Calu3 (cell line): ENCODE results near the gene SDC1. TPM values are rescaled to one million over a fixed set of nuclear protein-coding genes. Genes with fewer than 3 reads are reported as not detected.

Experiments
- BruUV-seq: library from RNA; stranded (reverse); fragments of 400-500 nt; replicated peaks from 2 replicates; lab custom pipeline; 2021; lab: Mats Ljungman, UMichigan
- CTCF ChIA-PET: fragments of 300-600 bp; sonication (Branson Sonifier 250); formaldehyde crosslinking; loops from one replicate; lab custom pipeline; 2022; ENCODE audit warnings: antibody characterized with exemption; lab: Charles Lee
- DNase-seq: peaks from one replicate; pipeline ENCODE4 v3.0.0; 2022
- H3K27ac Mint-ChIP-seq: one replicate; pipeline ENCODE4 v1.8.0; 2022; ENCODE audit warnings: mixed read lengths; ENCODE audit not compliant: unreplicated experiment
- H3K27me3 Mint-ChIP-seq: one replicate; pipeline ENCODE4 v1.8.0; 2022; ENCODE audit warnings: mixed read lengths; ENCODE audit not compliant: unreplicated experiment
- H3K36me3 Mint-ChIP-seq: one replicate; pipeline ENCODE4 v1.8.0; 2022; ENCODE audit warnings: mild to moderate bottlenecking, moderate library complexity, mixed read lengths; ENCODE audit not compliant: insufficient read depth, unreplicated experiment
- H3K4me1 Mint-ChIP-seq: one replicate; pipeline ENCODE4 v1.8.0; 2022; ENCODE audit warnings: mild to moderate bottlenecking, low read depth, mixed read lengths; ENCODE audit not compliant: unreplicated experiment
- H3K4me3 Mint-ChIP-seq: one replicate; pipeline ENCODE4 v1.8.0; 2022; ENCODE audit warnings: mild to moderate bottlenecking, low read depth, moderate library complexity, mixed read lengths; ENCODE audit not compliant: unreplicated experiment
- H3K9me3 Mint-ChIP-seq: one replicate; pipeline ENCODE4 v1.8.0; 2022; ENCODE audit warnings: low read depth, mixed read lengths; ENCODE audit not compliant: unreplicated experiment
- CTCF ChIP-seq: fragments of 200-600 bp; IDR thresholded peaks from one replicate; pipeline ENCODE4 v1.8.0; 2022; ENCODE audit warnings: antibody characterized with exemption; ENCODE audit not compliant: unreplicated experiment
- intact Hi-C: fragments of 100-400 bp; cut with micrococcal nuclease; formaldehyde crosslinking; loops from one replicate; pipeline ENCODE4 v1.10.0; 2022; ENCODE audit not compliant: unreplicated experiment
- total RNA-seq: library from RNA; stranded (reverse); gene quantifications from 2 replicates; pipeline ENCODE4 v1.2.3, GENCODE V29; 2022

The SDC1 gene
- total RNA-seq, 1 experiment from 2014 or later: 118 TPM

DNA sequence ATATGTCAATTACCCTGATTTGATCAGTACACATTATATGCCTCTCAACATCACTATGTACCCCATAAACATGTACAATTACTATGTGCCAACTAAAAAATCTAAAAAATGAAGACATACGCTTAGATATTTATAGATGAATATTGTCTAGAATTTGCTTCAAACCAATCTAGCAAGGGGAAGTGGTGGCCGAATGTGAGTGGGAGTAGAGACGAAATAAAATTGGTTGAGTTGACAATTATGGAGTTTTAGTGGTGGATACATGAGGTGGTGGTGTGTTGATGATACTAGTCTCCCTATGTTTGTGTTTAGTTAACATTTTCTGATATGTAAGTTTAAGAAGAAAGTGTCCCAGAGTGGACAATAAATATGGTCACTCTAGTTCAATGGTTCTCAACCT is 49.0 kb downstream of the SDC1 start:
- no peak overlapping the region for H3K27ac Mint-ChIP-seq
- intact Hi-C loops: no loop called here
- H3K36me3 Mint-ChIP-seq: no peaks in the 10 kb centered on the region
- no peaks in the 10 kb centered on the region for H3K9me3 Mint-ChIP-seq
- CTCF ChIA-PET: no interaction called here
- H3K4me1 Mint-ChIP-seq: peaks cover 14% of the 10 kb centered on the region
- BruUV-seq: no TSS peak
- H3K4me3 Mint-ChIP-seq: no peak overlapping the region
- no peak for DNase-seq
- H3K27me3 Mint-ChIP-seq: no peaks in the 10 kb centered on the region
- no peak for TF ChIP-seq CTCF

GRCh38 chr2:20175267-20175666 is 49.7 kb downstream of the SDC1 start:
- CTCF ChIA-PET: no interaction called here

DNA sequence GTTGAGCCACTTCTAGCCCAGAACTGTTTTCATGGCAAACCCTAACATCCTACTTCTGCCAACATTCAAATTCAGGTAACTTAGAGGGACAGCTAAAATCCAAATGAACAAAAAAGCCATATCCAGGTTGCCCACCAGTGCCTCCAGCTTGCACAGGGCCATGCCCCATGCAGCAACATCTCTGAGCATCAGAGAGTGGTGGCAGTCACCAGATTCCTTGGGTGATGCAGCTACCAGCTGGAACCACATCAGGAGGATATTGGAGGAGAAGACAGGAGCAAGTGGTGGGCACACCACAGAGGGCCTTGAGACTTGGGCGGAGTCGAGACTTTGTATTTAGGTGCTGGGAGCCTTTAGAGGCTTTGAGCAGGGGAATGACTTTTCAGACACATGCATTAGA is 50.5 kb downstream of the SDC1 start:
- intact Hi-C loops: no loop called here
- no peak for DNase-seq
- CTCF ChIA-PET: no interaction called here

More at GRCh38 chr2:20175267-20175666, 49.7 kb downstream of the SDC1 start:
- H3K9me3 Mint-ChIP-seq: no peaks in the 10 kb centered on the region
- TF ChIP-seq CTCF: no peak
- DNase-seq: no peak
- H3K4me1 Mint-ChIP-seq: peaks cover 14% of the 10 kb centered on the region
- H3K4me3 Mint-ChIP-seq: no peak overlapping the region
- no TSS peak for BruUV-seq
- H3K27ac Mint-ChIP-seq: no peak overlapping the region
- H3K36me3 Mint-ChIP-seq: no peaks in the 10 kb centered on the region
- intact Hi-C loops: no loop called here
- H3K27me3 Mint-ChIP-seq: no peaks in the 10 kb centered on the region

DNA sequence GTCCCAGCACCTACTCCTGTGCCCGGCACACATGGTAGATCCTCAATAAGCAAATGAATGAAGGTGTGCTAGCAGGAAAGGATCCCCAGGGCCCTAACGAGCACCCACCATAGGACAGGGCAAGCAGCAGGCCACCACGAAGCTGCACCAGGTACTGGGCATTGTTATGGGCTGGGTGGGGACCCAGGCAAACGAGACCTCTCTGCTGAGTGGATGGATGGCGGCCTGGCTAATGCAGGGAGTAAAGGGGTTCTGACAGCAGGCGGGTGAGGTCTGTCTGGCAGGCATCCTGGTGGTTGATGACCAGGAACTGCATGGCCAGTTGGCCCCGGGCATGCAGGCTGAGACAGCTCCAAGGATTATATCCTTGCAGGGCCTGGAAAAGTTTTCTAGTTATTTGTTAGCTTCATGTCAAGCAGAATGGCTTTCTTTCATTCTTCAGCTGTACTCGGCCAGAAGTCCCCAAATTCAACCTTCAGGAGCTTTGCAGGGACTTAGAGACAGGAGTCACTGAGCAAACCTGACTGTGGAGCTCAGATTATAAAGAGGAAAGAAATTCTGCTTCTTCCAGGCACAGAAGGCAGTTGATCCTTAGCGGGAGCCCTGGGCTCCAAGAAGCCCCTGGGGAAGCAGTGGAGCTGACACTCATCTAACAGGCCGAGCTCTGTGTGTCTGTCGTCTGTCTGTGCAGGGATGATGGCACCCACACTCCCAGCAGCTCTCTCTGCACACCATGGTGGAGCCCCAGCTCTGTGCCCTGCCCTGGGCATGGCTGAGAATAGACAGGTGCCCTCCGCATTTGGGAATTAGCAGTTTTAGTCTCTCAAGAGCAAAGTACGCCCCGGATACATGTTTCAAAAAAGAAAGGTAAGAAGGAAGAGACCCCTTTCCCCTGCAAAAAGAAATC is 51.2 kb downstream of the SDC1 start:
- H3K27ac Mint-ChIP-seq: no peak overlapping the region
- BruUV-seq: no TSS peak
- H3K36me3 Mint-ChIP-seq: no peaks in the 10 kb centered on the region
- no peaks in the 10 kb centered on the region for H3K9me3 Mint-ChIP-seq
- no peak overlapping the region for H3K4me3 Mint-ChIP-seq
- no peak for TF ChIP-seq CTCF
- H3K27me3 Mint-ChIP-seq: no peaks in the 10 kb centered on the region
- DNase-seq: no peak
- H3K4me1 Mint-ChIP-seq: peaks cover 10% of the 10 kb centered on the region
- intact Hi-C loops: no loop called here
- CTCF ChIA-PET: no interaction called here

More for the DNA sequence above, 50.5 kb downstream of the SDC1 start:
- Mint-ChIP-seq H3K27ac (no peak overlapping the region), H3K36me3 (no peaks in the 10 kb centered on the region), H3K4me1 (peaks cover 14% of the 10 kb centered on the region), H3K9me3 (no peaks in the 10 kb centered on the region), H3K27me3 (no peaks in the 10 kb centered on the region), H3K4me3 (no peak overlapping the region)
- no TSS peak for BruUV-seq
- TF ChIP-seq CTCF: no peak
